HG03520 (cell line): ENCODE data around the gene DPP9.
A peak's percentile ranks its signal among the peaks of the same experiment; 100 is the strongest.
"Not testable (repeated sequence)": the region's sequence is repeated elsewhere in the genome, so short reads cannot be mapped to it uniquely, and the experiment has no call there.

Experiments used
- ATAC-seq: cut with Tn5 transposase; IDR thresholded peaks from one replicate; pipeline ENCODE4 v1.9.1; 2021; ENCODE audit warnings: mild to moderate bottlenecking, moderate library complexity; ENCODE audit not compliant: unreplicated experiment

Gene DPP9

GRCh38 chr19:4691373-4691772 lies 32.3 kb downstream of the DPP9 start:
- no peak for ATAC-seq

GRCh38 chr19:4690361-4690760 lies 33.3 kb downstream of the DPP9 start:
- no peak for ATAC-seq

- ATAC-seq, result no peak
Measured at GRCh38 chr19:4689403-4689802, 34.2 kb downstream of the DPP9 start.

GRCh38 chr19:4688587-4688986 lies 35.1 kb downstream of the DPP9 start:
- no peak for ATAC-seq

- no peak for ATAC-seq
Measured at GRCh38 chr19:4687396-4687795, 36.2 kb downstream of the DPP9 start.

- no peak for ATAC-seq
Measured at GRCh38 chr19:4686700-4687099, 36.9 kb downstream of the DPP9 start.

- ATAC-seq, result no peak
Measured at GRCh38 chr19:4684312-4685095, 39.1 kb downstream of the DPP9 start.

- ATAC-seq, result no peak
Measured at GRCh38 chr19:4682417-4683200, 41.0 kb downstream of the DPP9 start.

GRCh38 chr19:4680021-4680420 lies 43.6 kb downstream of the DPP9 start:
- not testable (repeated sequence) for ATAC-seq

GRCh38 chr19:4678881-4679790 lies 44.5 kb downstream of the DPP9 start:
- no peak for ATAC-seq

- ATAC-seq, result no peak
Measured at GRCh38 chr19:4676955-4677731, 46.5 kb downstream of the DPP9 start.

- ATAC-seq, result no peak
Measured at GRCh38 chr19:4675346-4675745, 48.3 kb downstream of the DPP9 start.

- no peak for ATAC-seq
Measured at GRCh38 chr19:4673726-4674125, 49.9 kb downstream of the DPP9 start.

GRCh38 chr19:4673216-4673615 lies 50.4 kb downstream of the DPP9 start:
- ATAC-seq, result no peak

- ATAC-seq, result no peak
Measured at GRCh38 chr19:4671185-4671851, 52.3 kb downstream of the DPP9 start.

- peak; percentile 76 for ATAC-seq
Measured at GRCh38 chr19:4669723-4670480, 53.7 kb downstream of the DPP9 start, which contains the start of gene MYDGF. Gene MYDGF, minus strand, starts transcription at chr19:4670342. Its CDS starts 8 bp downstream, at chr19:4670334.

GRCh38 chr19:4664642-4665041 lies 59.0 kb downstream of the DPP9 start:
- ATAC-seq, result no peak

GRCh38 chr19:4662812-4663211 lies 60.8 kb downstream of the DPP9 start:
- ATAC-seq, result no peak
